CD4-positive, alpha-beta T cell treated with Interleukin-12 subunit alpha and Interleukin-12 subunit beta, for 1 hour (primary cell): ENCODE results near the gene NSF.
"Not testable (repeated sequence)": the region's sequence is repeated elsewhere in the genome, so short reads cannot be mapped to it uniquely, and the experiment has no call there.

ENCODE experiments used
- DNase-seq: peaks from one replicate; pipeline ENCODE4 v3.0.0-alpha.2; 2020

Gene NSF

GRCh38 chr17:46632146-46632545 lies 41.7 kb downstream of the NSF start:
- DNase-seq = not testable (repeated sequence)

GRCh38 chr17:46634844-46635243 lies 44.4 kb downstream of the NSF start:
- not testable (repeated sequence) for DNase-seq

GRCh38 chr17:46641861-46642656 lies 51.6 kb downstream of the NSF start:
- peak; percentile 2 for DNase-seq

- DNase-seq = not testable (repeated sequence)
These were observed 56.8 kb downstream of the NSF start for GRCh38 chr17:46647251-46647650.

GRCh38 chr17:46647688-46648278 lies 57.3 kb downstream of the NSF start:
- DNase-seq = not testable (repeated sequence)

GRCh38 chr17:46649246-46649645 lies 58.8 kb downstream of the NSF start:
- not testable (repeated sequence) for DNase-seq

- DNase-seq = not testable (repeated sequence)
These were observed 61.7 kb downstream of the NSF start for GRCh38 chr17:46652024-46652643.

GRCh38 chr17:46658235-46658634 lies 67.8 kb downstream of the NSF start:
- not testable (repeated sequence) for DNase-seq

- not testable (repeated sequence) for DNase-seq
These were observed 69.2 kb downstream of the NSF start for GRCh38 chr17:46659702-46660101.

GRCh38 chr17:46663123-46663522 lies 72.7 kb downstream of the NSF start:
- not testable (repeated sequence) for DNase-seq

GRCh38 chr17:46663552-46663951 lies 73.1 kb downstream of the NSF start:
- DNase-seq = not testable (repeated sequence)

- not testable (repeated sequence) for DNase-seq
These were observed 75.5 kb downstream of the NSF start for GRCh38 chr17:46665969-46666368.

- DNase-seq = not testable (repeated sequence)
These were observed 80.3 kb downstream of the NSF start for GRCh38 chr17:46670789-46671188.

- DNase-seq = not testable (repeated sequence)
These were observed 82.3 kb downstream of the NSF start for GRCh38 chr17:46672777-46673176.

GRCh38 chr17:46677819-46678218 lies 87.3 kb downstream of the NSF start:
- not testable (repeated sequence) for DNase-seq

GRCh38 chr17:46683653-46684052 lies 93.2 kb downstream of the NSF start:
- not testable (repeated sequence) for DNase-seq

GRCh38 chr17:46685284-46685683 lies 94.8 kb downstream of the NSF start:
- not testable (repeated sequence) for DNase-seq

GRCh38 chr17:46692196-46692595 lies 101.7 kb downstream of the NSF start:
- not testable (repeated sequence) for DNase-seq

GRCh38 chr17:46693283-46693682 lies 102.8 kb downstream of the NSF start:
- DNase-seq = not testable (repeated sequence)

GRCh38 chr17:46696522-46696921 lies 106.1 kb downstream of the NSF start:
- not testable (repeated sequence) for DNase-seq

GRCh38 chr17:46699014-46699413 lies 108.5 kb downstream of the NSF start:
- not testable (repeated sequence) for DNase-seq

GRCh38 chr17:46717999-46718398 lies 127.5 kb downstream of the NSF start:
- no peak for DNase-seq

GRCh38 chr17:46719891-46720290 lies 129.4 kb downstream of the NSF start:
- no peak for DNase-seq

GRCh38 chr17:46720408-46720807 lies 129.9 kb downstream of the NSF start:
- DNase-seq = no peak
